Measurements from ENCODE around the gene ILF3.

Gene ILF3
- long read RNA-seq, donor 1, full-length matches to known transcripts, result 38 of 244 reads
- long read RNA-seq, donor 1, partial matches to known transcripts, result 206 of 244 reads
- long read RNA-seq, donor 1, other reads (novel, unspliced or antisense), result 0 of 244 reads
- long read RNA-seq, donor 2, transcript ILF3-221 (3 exons, 2,579 nt), result major isoform, 28 of 75 reads
- long read RNA-seq, donor 2, partial matches to known transcripts, result 44 of 75 reads
- long read RNA-seq, donor 2, other reads (novel, unspliced or antisense), result 0 of 75 reads
- long read RNA-seq, donor 3, transcript ILF3-221 (3 exons, 2,579 nt), result major isoform, 23 of 88 reads
- long read RNA-seq, donor 3, partial matches to known transcripts, result 61 of 88 reads
- long read RNA-seq, donor 3, other reads (novel, unspliced or antisense), result 0 of 88 reads
- long read RNA-seq, donor 4, transcript ILF3-221 (3 exons, 2,579 nt), result major isoform, 44 of 310 reads
- long read RNA-seq, donor 4, partial matches to known transcripts, result 260 of 310 reads
- long read RNA-seq, donor 4, other reads (novel, unspliced or antisense), result 0 of 310 reads
- long read RNA-seq, donor 5, full-length matches to known transcripts, result 32 of 143 reads
- long read RNA-seq, donor 5, partial matches to known transcripts, result 111 of 143 reads
- long read RNA-seq, donor 5, other reads (novel, unspliced or antisense), result 0 of 143 reads
- long read RNA-seq, donor 6, transcript ILF3-221 (3 exons, 2,579 nt), result major isoform, 49 of 186 reads
- long read RNA-seq, donor 6, partial matches to known transcripts, result 135 of 186 reads
- long read RNA-seq, donor 6, other reads (novel, unspliced or antisense), result 0 of 186 reads
- long read RNA-seq, donor 7, result 0 reads
- long read RNA-seq, donor 8, full-length matches to known transcripts, result 31 of 159 reads
- long read RNA-seq, donor 8, partial matches to known transcripts, result 128 of 159 reads
- long read RNA-seq, donor 8, other reads (novel, unspliced or antisense), result 0 of 159 reads

DNA sequence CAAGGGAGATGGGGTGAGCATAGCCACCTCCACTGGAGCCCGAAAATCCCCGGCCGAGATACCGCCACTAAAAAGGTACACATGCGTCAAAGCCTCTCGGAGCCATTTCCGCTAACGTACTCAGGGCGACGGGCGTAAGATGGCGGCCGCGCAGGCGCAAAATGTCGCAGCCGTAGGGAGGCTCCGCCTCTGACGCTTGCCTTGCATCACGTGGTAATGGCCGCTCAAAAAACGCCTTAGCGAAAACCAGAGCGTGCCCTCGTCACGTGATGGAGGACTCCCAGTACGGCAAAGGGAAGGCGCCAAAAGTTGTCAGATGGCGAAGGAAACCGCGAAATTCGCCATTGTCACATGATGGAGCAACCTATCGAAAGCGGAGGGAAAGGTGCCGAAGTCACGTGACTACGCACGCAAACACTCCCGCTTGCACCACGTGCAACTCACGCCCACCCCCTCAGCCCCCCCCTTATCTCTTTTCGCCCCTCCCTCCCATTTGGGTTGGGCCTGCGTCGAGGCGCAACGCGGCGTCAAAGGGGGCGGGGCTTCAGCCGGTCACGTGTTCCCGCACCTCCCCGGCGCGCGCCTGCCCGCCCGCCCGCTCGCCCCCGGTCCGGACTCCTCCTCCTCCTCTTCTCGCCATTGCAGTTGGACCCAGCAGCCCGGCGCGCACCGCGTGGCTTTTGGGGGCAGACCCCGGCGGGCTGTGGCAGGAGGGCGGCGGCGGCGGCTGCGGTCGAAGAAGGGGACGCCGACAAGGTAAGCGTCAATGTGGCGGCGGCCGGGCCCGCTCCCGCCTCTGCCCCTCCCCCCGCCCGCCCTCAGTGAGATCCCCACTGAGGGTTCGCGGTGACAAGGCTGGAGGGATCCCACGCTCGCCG lies at the start of gene ILF3:
TSS of gene ILF3 (plus strand) at position 615 of the 878 bp plus-strand sequence. CDS start 16,260 bp downstream, outside the sequence.
- peak; percentile 96 for DNase-seq

DNA sequence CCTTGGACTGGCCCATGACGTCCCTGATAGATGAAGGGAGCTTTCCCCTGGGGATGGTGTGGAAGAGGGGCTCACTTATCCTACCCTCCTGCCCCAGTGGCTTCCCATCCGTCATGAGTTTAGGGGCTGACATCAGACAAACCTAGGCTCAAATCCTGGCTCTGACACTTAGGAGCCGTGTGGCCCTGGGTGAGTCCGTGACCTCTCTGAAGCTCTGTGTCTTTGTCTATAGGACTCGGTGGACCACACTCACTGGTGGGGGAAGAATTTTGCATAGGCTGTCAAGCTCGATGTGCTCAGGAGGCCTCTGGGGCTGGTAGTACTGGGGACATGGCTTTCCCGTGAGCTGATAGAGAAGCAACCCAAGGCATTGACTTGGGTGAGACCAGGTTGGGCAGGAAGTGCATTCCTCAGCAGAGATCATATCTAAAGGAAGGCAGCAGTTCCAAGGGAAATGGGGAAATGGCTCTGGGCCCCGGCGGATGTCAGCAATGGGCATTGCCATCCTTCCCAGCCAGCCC lies 49.6 kb upstream of the ILF3 start:
- DNase-seq, result no peak

DNA sequence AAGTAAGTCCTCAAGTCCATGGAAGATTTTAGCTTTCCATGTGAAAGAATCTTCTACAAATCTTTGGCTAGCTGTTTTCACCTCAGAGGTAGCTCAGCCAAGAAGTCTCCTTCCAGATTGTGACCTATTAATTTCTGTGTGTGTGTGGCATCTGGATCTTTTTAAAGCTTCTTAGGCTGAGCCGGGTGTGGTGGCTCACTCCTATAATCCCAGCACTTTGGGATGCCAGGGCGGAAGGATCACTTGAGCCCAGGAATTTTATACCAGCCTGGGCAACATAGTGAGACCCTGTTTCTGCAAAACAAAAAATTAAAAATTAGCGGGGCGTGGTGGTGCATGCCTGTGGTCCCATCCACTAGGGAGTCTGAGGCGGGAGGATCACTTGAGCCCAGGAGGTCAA lies 42.2 kb upstream of the ILF3 start:
- DNase-seq, result no peak

DNA sequence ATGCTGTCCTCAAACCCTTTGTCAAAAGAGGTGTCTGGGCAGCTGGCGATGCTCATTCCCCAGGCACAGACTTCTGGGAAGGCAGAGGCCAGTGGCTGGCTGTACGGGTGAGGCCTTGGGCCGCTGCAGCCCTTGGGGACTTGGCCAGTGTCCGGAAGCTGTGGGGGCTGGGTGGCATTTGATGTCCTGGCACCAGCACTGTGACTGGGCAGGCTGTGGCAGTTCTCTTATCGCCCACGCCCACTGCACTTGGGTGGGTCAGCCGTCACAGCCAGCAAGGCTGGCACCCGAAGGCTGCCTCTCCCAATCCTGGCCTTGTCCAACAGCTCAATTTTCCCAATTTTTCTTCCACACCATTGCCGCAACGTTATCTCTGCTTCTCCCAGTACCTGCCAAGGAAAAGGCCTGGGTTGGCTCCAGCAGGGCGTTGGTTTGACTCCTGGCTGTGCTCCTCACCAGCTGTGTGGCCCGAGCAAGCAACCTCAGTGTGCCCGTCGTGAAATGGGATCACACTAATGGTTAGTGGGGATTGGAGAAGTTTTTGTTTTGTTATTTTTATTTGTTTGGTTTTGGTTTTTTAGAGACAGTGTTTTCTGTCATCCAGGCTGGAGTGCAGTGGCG lies 41.5 kb upstream of the ILF3 start:
- no peak for DNase-seq

DNA sequence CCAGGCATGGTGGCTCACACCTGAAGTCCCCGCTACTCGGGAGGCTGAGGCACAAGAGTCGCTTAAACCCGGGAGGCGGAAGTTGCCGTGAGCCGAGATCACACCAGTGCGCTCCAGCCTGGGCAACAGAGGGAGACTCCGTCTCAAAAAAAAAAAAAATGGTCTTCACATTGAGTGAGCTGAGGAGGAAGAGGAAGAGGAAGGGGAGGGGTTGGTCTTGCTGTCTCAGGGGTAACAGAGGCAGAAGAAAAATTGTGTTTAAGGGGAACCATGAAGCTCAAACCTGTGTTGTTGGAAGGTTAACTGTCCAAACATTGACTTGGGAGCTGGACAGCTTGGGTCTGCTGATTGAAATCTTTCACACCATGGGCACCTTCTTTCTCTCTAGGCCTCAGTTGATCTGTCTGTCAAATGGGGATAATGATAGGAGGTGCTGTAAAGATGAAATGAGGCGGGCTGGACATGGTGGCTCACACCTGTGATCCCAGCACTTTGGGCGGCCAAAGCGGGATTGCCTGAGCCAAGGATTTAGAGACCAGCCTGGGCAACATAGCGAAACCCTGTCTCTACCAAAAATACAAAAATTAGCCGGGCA lies 38.6 kb upstream of the ILF3 start:
- DNase-seq, result no peak

DNA sequence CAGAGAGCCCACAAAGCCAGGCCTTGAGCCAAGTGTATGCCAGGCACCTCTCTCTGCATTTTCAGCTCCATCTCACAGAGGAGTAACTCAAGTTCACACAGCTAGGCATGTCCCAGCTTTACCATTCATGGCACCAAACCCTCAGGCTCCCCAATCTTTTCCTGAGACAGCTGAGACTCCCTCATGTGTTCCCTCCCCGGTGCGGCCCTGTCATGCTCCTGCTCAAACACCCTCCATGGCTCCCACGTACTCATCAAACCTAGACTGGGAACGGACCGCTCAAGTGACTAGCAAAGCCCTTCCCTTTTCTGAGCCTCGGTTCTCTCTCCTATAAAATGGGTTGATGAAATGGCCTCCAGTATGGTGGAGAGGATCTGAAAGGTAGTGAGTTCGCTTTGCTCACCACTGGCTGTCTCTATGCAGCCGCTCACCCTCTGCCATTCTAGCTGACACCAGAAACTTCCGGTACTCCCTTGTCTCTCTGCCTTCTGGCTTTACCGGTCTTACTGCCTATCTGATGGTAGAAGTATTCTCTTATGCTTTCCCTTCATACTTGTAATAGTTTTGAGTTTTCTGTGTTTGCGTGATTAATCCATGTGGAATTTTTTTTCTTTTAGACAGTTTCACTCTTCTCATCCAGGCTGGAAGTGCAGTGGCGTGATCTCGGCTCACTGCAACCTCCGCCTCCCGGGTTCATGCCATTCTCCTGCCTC lies 36.6 kb upstream of the ILF3 start:
- DNase-seq, result no peak

DNA sequence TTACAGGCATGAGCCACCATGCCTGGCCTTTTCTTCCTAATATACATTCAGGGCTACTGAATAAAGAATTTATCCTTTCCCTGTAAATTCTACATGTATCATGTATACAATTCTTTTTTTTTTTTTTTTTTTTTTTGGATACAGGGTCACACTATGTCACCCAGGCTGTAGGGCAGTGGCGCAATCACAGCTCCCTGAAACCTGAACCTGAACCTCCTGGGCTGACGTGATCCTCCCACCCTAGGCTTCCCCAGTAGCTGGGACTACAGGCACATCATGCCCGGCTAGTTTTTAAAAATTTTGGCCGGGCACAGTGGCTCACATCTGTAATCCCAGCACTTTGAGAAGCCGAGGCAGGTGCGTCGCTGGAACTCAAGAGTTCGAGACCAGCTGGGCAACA lies 35.3 kb upstream of the ILF3 start:
- DNase-seq, result no peak

DNA sequence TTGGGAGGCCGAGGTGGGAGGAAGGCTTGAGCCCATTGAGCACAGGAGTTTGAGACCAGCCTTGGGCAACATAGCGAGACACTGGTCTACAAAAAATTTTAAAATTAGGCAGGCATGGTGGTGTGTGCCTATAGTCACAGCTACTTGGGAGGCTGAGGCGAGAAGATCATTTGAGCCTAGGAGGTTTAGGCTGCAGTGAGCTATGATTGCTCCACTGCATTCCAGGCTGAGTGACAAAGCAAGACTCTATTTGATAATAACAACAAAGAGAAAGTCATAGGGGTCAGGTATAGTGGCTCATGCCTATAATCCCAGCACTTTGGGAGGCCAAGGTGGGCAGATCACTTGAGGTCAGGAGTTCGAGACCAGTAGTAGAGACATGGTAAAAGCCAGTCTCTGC lies 33.4 kb upstream of the ILF3 start:
- no peak for DNase-seq

DNA sequence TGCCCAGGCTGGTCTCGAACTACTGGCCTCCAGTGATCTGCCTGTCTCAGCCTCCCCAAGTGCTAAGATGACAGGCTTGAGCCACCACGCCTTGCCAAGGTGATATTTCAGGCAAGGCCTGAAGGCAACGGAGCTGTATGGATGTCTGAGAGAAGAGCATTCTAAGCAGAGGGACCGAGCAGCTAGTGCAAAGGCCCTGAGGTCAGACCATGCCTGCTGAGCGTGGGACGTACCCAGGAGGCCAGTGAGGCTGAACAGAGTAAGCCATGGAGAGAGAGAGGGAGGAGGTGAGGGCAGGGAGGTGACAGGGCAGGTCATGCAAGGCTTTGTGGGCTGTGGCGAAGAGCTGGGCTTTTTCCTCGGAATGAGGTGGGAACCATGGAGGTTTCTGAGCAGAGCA lies 32.2 kb upstream of the ILF3 start:
- DNase-seq, result no peak

DNA sequence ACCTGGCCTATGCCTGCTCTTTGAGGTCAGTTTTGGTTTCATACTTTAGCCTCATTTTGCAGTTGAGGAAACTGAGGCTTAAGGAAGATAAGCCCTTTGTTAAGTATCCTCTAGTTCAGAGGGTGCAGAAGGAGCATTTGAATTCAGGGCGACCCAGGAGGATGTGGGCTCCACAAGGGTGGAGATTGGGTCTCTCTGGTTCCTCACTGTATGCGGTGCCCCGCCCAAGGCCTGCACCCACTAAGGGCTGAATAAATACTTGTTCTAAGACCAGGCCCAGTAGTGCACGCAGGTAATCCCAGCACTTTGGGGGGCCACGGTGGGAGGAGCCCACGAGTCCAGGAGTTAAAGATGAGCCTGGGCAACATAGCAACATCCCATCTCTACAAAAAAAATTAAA lies 29.6 kb upstream of the ILF3 start:
- no peak for DNase-seq

DNA sequence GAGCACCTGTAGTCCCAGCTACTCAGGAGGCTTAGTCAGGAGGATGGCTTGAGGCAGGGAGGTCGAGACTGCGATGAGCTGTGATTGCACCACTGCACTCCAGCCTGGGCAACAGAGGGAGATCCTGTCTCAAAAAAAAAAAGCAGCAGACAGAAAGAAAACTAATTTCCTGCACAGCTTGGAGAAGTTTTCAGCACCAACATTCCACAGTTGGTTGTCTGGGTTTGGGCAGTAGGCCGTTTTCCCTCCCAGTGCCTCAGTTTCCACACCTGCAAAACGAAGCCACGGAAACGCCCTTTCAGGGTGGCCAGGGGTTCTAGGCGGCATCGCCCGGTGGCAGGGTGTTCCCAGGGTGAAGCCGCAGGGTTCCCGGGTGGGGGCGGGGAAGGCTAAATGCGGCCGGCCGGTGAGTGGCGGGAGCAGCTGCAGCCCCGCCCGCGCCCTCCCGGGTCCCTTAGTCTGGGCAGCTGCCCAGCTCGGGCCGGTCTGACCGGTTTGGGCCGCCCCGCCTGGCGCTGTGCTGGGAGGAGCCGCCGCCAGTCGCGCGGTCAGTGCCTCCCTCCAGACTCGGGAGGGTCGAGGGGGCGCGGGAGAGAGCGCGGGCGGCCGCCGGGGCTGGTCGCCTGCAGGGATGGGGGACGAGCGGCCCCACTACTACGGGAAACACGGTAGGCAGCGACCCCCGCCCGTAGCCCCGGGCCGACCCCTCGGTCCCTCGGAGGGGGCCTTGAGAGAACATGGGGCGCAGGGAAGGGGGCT lies 29.0 kb upstream of the ILF3 start, which contains the start of gene SLC44A2:
TSS of gene SLC44A2 (plus strand) at position 551 of the 759 bp plus-strand sequence. CDS start at position 632, 81 bp downstream.
- DNase-seq, result peak; percentile 80

DNA sequence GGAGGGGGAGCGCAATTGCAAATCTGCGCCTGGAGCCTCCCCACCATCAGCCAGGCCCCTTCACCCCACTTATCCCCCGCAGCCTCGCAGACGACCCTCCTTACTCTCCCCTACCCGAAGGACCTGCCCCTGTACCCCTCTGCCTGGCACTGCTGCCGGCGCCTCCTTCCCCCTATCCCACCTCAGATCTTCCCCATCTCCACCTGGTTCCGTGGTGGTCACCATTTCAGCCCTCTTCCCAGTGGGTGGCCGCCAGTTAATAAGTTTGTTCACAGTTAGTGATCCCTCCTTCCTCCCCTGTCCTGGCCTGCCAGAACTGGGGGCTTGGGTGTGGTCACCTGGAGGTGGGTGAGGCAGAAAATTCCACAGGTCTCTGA lies 28.4 kb upstream of the ILF3 start:
- peak; percentile 44 for DNase-seq

DNA sequence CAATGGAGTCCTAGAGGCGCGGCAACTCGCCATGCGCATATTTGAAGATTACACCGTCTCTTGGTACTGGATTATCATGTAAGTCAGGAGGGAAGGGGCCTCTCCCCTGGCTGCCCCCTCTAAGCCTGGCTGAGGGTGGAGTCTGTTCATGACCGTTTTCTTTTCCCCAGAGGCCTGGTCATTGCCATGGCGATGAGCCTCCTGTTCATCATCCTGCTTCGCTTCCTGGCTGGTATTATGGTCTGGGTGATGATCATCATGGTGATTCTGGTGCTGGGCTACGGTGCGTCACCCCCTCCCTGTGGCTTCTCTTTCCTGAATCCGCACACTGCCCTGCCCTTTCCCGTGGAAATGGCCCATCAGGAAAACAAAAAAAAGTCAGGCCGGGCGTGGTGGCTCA lies 22.3 kb upstream of the ILF3 start:
- DNase-seq, result no peak

DNA sequence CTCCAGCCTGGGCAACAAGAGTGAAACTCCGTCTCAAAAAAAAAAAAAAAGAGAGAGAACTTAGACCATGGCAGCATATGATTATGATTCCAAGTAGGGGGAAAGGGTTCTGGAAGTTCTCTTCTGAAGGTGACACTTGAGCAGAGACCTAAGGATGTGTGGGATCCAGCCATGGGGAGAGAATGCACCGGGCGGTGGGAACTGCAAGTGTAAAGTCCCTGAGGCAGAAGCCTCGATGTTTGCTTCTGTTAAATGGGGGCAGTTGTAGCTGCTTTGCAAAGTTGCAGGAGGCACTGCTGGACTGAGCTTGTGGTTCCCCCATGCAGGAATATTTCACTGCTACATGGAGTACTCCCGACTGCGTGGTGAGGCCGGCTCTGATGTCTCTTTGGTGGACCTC lies 19.7 kb upstream of the ILF3 start:
- DNase-seq, result no peak

DNA sequence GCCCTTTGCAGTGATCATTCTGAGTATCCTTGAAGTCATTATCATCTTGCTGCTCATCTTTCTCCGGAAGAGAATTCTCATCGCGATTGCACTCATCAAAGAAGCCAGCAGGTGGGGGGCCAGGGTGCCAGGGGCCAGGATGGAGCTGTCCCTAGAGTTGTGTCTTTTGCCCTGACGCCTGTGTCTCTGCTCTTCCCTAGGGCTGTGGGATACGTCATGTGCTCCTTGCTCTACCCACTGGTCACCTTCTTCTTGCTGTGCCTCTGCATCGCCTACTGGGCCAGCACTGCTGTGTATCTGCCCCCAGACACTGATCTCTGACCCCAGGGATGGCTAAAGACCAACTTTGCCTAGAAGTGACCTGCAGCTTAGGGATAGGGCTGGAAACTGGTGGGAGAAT lies 19.2 kb upstream of the ILF3 start:
- no peak for DNase-seq

DNA sequence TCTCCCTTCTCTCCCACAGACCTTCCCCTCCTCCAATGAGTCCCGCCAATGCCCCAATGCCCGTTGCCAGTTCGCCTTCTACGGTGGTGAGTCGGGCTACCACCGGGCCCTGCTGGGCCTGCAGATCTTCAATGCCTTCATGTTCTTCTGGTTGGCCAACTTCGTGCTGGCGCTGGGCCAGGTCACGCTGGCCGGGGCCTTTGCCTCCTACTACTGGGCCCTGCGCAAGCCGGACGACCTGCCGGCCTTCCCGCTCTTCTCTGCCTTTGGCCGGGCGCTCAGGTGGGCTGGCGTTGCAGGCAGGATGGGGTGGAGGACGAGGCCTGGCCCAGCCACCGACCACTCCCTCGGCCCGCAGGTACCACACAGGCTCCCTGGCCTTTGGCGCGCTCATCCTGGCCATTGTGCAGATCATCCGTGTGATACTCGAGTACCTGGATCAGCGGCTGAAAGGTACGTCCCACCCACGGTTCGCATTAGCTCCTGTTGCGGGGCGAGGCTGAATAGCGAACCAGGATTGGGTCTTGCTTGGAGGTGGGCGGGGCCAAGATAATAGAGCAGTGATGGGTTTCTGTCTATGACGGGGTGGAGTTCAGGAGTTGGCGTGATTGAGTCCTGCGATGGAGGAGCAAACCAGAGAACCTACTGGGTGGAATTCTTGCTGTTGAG lies 17.7 kb upstream of the ILF3 start:
- DNase-seq, result no peak

DNA sequence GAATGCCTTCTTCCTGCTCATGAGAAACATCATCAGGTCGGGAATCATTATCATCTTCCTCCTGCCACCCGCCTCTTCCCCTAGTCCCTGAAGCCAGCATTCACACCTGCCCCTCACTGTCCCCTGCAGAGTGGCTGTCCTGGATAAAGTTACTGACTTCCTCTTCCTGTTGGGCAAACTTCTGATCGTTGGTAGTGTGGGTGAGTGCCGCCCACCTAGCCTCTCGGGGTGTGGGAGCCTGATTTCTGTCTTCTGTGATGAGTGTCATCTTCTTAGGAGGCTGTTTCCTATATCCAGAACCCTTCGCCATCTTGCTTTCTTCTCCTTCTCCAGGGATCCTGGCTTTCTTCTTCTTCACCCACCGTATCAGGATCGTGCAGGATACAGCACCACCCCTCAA lies 16.3 kb upstream of the ILF3 start:
- no peak for DNase-seq

DNA sequence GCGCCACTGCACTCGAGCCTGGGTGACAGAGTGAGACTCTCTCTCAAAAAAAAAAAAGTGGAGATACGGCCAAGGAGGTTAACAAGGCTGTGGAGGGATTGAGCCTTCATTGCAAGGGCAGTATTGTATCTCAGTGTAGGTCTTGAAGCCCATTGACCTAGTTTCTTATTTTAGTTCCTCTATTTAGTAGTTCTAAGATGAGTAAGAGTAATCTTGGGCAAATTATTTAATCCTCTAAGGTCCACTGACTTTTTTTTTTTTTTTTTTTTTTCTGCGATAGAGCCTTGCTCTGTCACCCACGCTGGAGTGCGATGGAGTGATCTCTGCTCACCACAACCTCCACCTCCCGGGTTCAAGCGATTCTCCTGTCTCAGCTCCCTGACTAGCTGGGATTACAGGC lies 14.3 kb upstream of the ILF3 start:
- no peak for DNase-seq

DNA sequence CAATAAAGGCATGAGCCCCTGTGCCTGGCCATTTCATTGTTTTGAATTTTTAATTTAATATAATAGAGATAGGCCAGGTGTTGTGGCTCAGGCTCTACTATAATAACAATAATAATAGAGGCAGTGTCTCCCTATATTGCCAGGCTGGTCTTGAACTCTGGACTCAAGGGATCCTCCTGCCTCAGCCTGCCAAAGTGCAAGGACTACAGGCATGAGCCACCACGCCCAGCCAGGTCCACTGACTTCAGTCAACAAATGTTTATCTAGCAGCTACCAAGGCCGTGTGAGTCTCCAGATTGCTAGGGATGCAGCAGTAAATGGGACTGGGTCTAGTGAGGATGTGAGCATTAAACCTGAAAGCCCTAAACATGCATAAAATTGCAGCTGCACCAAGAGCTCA lies 13.8 kb upstream of the ILF3 start:
- DNase-seq, result no peak

All from right kidney (tissue), 9 donors.